ENCODE measurements around the gene ADAMTSL1.

Gene ADAMTSL1

GRCh38 chr9:18500451-18500850 lies 26.5 kb downstream of the ADAMTSL1 start:
- DNase-seq, result no peak

- no peak for DNase-seq
Observed at GRCh38 chr9:18501949-18502348, 28.0 kb downstream of the ADAMTSL1 start.

- no peak for DNase-seq
Observed at GRCh38 chr9:18502546-18502945, 28.6 kb downstream of the ADAMTSL1 start.

GRCh38 chr9:18504707-18505106 lies 30.8 kb downstream of the ADAMTSL1 start:
- no peak for DNase-seq

GRCh38 chr9:18507151-18507550 lies 33.2 kb downstream of the ADAMTSL1 start:
- DNase-seq, result no peak

GRCh38 chr9:18516514-18516913 lies 42.6 kb downstream of the ADAMTSL1 start:
- DNase-seq, result no peak

GRCh38 chr9:18516965-18517364 lies 43.0 kb downstream of the ADAMTSL1 start:
- no peak for DNase-seq

- DNase-seq, result no peak
Observed at GRCh38 chr9:18520416-18521047, 46.6 kb downstream of the ADAMTSL1 start.

GRCh38 chr9:18526685-18527084 lies 52.7 kb downstream of the ADAMTSL1 start:
- DNase-seq, result no peak

- DNase-seq, result no peak
Observed at GRCh38 chr9:18531136-18532065, 57.4 kb downstream of the ADAMTSL1 start.

GRCh38 chr9:18534611-18535010 lies 60.7 kb downstream of the ADAMTSL1 start:
- no peak for DNase-seq

- no peak for DNase-seq
Observed at GRCh38 chr9:18536554-18536953, 62.6 kb downstream of the ADAMTSL1 start.

GRCh38 chr9:18539203-18539693 lies 65.3 kb downstream of the ADAMTSL1 start:
- no peak for DNase-seq

GRCh38 chr9:18542837-18543405 lies 69.0 kb downstream of the ADAMTSL1 start:
- no peak for DNase-seq

- no peak for DNase-seq
Observed at GRCh38 chr9:18543406-18544192, 69.6 kb downstream of the ADAMTSL1 start.

- no peak for DNase-seq
Observed at GRCh38 chr9:18544456-18544855, 70.5 kb downstream of the ADAMTSL1 start.

- DNase-seq, result no peak
Observed at GRCh38 chr9:18545636-18546360, 71.8 kb downstream of the ADAMTSL1 start.

GRCh38 chr9:18548456-18548855 lies 74.5 kb downstream of the ADAMTSL1 start:
- no peak for DNase-seq

- no peak for DNase-seq
Observed at GRCh38 chr9:18549772-18550171, 75.8 kb downstream of the ADAMTSL1 start.

- no peak for DNase-seq
Observed at GRCh38 chr9:18550286-18550685, 76.3 kb downstream of the ADAMTSL1 start.

- DNase-seq, result no peak
Observed at GRCh38 chr9:18554244-18554643, 80.3 kb downstream of the ADAMTSL1 start.

All from MV-4-11 (cell line).